ENCODE data around the gene HSD11B2. TPM values are rescaled to one million over a fixed set of nuclear protein-coding genes. Genes with fewer than 3 reads are reported as not detected.

Gene HSD11B2
- total RNA-seq, 1 donor from 2014 or later = 1.7 TPM

DNA sequence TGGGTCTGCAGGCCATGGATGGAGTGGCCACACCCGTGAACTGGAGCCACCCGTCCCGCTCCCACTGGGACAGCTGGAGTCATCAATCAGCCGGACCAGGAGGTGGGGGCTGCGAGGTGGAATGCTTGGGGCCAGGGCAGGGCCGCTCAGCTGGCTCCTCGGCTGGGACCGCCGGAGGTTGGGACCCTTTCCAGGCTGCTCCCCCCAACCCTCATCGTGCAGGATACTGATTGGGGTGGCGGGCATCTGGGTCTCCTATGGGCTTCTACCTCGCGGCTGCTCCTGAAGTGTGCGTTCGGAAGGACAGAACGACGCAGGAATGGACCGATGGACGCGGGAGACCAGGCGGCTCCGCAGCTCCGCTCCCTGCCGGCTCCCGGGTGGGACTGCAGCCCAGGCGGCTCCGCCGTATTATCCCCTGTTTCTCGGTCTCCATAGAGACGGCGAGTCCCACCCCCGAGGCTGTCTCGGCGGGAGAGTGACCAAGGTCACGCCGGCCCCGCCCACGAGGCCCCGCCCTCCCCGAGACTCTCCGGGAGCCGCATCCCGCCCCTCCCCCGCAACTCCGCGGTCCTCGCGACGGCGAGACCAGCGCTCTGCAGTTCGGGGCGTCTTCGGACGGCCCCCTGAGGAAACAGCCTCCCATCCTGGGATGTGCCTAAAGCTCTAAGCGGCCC lies 37.7 kb upstream of the HSD11B2 start, which contains the start of gene TPPP3:
TSS of gene TPPP3 (minus strand) at position 388 of the 677 bp plus-strand sequence. CDS start 2,387 bp downstream, outside the sequence.
- peak within 1 kb of the TSS; percentile 13 for H3K4me3 Mint-ChIP-seq (ENCODE audit: low read depth)
- no peaks in the 10 kb centered on the region for H3K9me3 Mint-ChIP-seq
- peak; percentile 32 for DNase-seq (ENCODE audit: low spot score)
- intact Hi-C loops (cut with micrococcal nuclease) = no loop called here
- H3K27me3 Mint-ChIP-seq (ENCODE audit: low read depth) = peaks cover 42% of the 10 kb centered on the region
- H3K27ac Mint-ChIP-seq = no peak within 1 kb of the TSS
- H3K4me1 Mint-ChIP-seq (ENCODE audit: low read depth) = peaks cover 4% of the 10 kb centered on the region
- H3K36me3 Mint-ChIP-seq (ENCODE audit: low read depth) = no peaks in the 10 kb centered on the region

DNA sequence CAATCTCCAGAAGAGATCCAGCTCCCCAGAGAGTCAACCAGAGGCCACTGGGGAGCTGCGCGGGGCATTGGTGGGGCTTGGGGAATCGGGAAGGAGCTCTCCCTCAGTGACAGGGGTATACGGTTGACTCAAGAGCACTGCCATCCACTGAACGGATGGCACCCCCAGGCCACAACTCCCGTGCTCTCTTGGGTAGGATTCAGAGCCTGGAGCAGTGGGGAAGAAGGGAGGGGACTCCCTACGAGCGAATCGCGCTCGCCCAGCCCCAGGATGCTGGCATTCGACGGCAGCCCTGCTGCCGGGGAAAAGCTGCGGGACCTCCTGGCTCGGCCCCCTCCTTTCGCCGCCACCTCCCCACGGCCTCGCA lies 37.1 kb upstream of the HSD11B2 start:
- Mint-ChIP-seq H3K27ac (no peak overlapping the region), H3K4me1 (ENCODE audit: low read depth) (peaks cover 4% of the 10 kb centered on the region), H3K36me3 (ENCODE audit: low read depth) (no peaks in the 10 kb centered on the region), H3K27me3 (ENCODE audit: low read depth) (peaks cover 42% of the 10 kb centered on the region), H3K9me3 (no peaks in the 10 kb centered on the region), H3K4me3 (ENCODE audit: low read depth) (peak overlapping the region; percentile 13)
- no peak for DNase-seq (ENCODE audit: low spot score)
- intact Hi-C loops (cut with micrococcal nuclease) = no loop called here

DNA sequence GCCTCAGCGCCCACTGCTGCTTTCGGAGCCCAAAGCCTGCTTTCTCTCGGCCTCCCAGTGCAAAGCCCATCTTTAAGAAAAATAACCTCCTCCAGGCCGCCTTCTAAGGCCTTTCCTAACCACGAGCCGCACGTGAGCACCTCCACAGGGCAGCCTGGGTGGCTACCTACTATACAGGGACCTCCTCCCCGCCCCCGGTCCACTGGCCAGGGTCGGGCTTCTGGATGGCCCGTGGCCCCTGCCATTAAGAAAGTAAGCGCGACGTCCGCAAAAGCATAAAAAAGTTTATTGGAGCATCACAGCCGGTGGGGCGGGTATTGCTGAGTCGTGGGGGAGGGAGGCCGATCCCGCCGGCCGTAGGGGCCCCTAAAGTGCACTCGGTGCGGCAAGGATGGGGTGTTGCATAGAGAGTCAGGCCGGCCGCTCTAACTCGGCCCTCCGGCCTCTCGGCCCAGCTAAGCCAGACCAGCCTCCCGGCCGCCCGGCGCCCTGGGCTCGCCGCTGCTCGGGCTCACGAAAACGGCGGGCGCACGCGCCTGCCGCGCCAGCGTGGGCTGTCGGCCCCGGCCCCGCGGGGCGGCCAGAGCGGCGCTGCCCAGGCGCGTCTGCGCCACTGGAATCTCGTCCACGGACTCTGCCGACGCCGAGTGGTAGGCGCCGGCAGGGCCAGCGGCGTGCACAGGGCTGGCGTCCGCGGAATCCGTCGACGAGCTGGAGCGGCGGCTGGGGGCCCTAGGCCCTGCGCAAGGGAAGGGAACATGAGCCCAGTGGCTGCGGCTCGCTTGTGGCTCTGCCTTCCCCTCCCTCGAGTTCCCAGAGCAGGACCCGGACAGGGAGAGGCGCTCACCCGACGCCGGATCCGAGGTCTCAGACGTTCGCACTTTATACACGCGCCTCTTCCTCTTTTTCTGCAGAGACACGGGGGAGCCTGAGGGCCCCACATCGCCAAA lies 36.5 kb upstream of the HSD11B2 start:
- DNase-seq (ENCODE audit: low spot score) = no peak
- Mint-ChIP-seq H3K9me3 (no peaks in the 10 kb centered on the region), H3K4me3 (ENCODE audit: low read depth) (peak overlapping the region; percentile 8), H3K27me3 (ENCODE audit: low read depth) (peaks cover 42% of the 10 kb centered on the region), H3K36me3 (ENCODE audit: low read depth) (no peaks in the 10 kb centered on the region), H3K27ac (no peak overlapping the region), H3K4me1 (ENCODE audit: low read depth) (peaks cover 4% of the 10 kb centered on the region)
- intact Hi-C loops (cut with micrococcal nuclease) = loop anchor here (5.0 kb wide), 1 partner anchor 132 kb away; no protein-coding TSS in a partner anchor

DNA sequence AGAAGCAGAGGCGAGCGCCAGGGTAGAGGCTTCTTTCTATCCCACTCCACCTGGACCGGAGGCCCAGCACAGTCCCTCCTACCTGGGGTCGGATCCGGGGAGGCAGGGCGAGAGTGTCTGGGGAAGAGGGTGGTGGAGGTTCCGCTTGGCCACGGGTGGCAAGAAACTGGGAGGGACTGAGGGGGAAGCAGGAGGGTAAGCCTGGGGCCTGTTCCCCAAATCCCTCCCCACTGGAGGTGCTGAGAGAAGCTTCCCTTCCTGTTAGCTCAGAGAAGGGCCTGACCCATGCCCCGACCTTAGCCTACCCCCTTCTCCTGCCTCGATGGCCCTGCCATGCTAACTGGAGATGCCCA lies 35.8 kb upstream of the HSD11B2 start:
- Mint-ChIP-seq H3K4me3 (ENCODE audit: low read depth) (no peak overlapping the region), H3K27ac (no peak overlapping the region), H3K27me3 (ENCODE audit: low read depth) (peaks cover 39% of the 10 kb centered on the region), H3K36me3 (ENCODE audit: low read depth) (no peaks in the 10 kb centered on the region), H3K9me3 (no peaks in the 10 kb centered on the region), H3K4me1 (ENCODE audit: low read depth) (peaks cover 4% of the 10 kb centered on the region)
- intact Hi-C loops (cut with micrococcal nuclease) = loop anchor here (5.0 kb wide), 1 partner anchor 133 kb away; no protein-coding TSS in a partner anchor
- no peak for DNase-seq (ENCODE audit: low spot score)

DNA sequence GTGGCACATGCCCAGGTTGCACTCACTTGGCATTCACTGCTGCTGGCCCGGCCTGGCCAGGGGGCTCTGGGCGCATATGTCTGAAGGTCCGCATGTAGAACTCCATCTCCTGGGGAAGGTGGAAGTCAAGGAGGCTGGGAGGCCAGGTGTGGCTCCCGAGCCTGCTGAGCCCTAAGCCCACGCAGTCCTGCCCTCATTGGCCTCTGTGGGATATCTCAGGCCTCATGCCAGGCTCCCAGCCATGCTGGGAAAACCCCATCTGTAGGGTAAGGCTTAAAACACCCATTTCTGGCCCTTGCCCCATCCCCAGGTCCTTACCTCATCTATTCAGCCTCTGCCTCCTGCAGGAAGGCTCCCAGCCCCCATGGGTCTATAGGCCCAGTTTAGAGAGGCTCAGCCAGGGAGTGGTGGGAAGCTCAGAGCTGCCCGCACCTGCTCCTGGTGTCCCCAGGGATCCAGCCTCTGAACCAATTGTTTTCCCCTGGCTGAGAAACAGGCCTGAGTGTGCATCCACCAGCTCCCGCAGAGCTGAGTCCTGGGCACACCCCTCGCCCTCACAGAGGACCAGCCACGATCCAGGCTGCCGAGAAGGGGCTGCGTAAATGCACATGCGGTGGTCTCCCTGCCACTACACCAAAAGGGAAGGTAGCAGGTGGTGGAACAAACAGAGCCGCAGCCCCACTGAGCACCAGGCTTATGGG lies 35.3 kb upstream of the HSD11B2 start:
- Mint-ChIP-seq H3K4me1 (ENCODE audit: low read depth) (peaks cover 4% of the 10 kb centered on the region), H3K27me3 (ENCODE audit: low read depth) (peaks cover 36% of the 10 kb centered on the region)

DNA sequence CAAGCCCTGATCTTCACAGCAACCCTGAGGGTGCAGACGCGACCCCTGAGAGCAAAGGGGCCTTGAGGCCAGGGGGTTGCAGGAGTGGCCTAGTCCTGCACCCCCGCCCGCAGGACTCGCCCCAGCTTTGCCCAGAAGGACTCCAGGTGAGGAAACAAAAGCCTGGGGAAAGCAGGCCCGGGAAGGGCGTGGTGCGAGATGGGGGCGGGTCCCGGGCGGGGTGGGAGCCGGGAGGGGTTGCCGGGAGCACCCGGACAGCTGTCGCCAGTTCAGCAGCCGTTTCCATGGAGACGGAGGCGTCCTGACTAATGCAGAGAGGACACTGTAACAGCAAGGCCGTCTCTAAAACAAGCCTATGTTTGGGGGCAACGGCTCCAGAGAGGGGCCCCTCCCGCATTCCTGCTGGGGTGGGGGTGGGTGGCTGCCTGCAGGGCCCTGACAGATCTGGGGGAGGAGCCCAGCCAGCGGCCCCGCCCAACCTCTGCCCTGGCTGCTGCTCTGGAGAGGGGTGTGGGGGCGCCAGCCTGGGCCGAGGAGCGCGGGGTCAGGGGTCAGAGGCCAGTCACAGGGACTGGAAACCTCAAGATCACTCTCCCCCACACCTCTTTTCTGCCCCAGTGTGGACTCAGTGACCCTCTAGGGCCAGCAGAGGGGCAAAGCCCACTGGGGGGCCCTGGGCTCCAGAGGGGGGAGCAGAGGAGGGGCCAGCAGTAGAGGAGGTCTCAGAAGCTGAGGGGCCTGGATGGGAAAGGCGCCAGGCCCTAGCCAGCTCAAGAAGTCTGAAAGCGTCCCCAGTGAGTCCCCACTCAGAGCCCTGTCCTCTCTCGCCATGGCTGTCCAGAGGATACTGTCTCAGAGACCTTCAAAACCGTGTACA lies 34.5 kb upstream of the HSD11B2 start:
- Mint-ChIP-seq H3K36me3 (ENCODE audit: low read depth) (no peaks in the 10 kb centered on the region), H3K4me3 (ENCODE audit: low read depth) (no peak overlapping the region), H3K27ac (no peak overlapping the region), H3K4me1 (ENCODE audit: low read depth) (peaks cover 4% of the 10 kb centered on the region), H3K9me3 (no peaks in the 10 kb centered on the region), H3K27me3 (ENCODE audit: low read depth) (peaks cover 34% of the 10 kb centered on the region)
- no peak for DNase-seq (ENCODE audit: low spot score)
- intact Hi-C loops (cut with micrococcal nuclease) = loop anchor here (5.0 kb wide), 1 partner anchor 134 kb away; no protein-coding TSS in a partner anchor

More for the DNA sequence above, 35.3 kb upstream of the HSD11B2 start:
- no peak for DNase-seq (ENCODE audit: low spot score)
- H3K9me3 Mint-ChIP-seq = no peaks in the 10 kb centered on the region
- H3K4me3 Mint-ChIP-seq (ENCODE audit: low read depth) = no peak overlapping the region
- no peaks in the 10 kb centered on the region for H3K36me3 Mint-ChIP-seq (ENCODE audit: low read depth)
- H3K27ac Mint-ChIP-seq = no peak overlapping the region
- intact Hi-C loops (cut with micrococcal nuclease) = loop anchor here (5.0 kb wide), 1 partner anchor 133 kb away; no protein-coding TSS in a partner anchor

DNA sequence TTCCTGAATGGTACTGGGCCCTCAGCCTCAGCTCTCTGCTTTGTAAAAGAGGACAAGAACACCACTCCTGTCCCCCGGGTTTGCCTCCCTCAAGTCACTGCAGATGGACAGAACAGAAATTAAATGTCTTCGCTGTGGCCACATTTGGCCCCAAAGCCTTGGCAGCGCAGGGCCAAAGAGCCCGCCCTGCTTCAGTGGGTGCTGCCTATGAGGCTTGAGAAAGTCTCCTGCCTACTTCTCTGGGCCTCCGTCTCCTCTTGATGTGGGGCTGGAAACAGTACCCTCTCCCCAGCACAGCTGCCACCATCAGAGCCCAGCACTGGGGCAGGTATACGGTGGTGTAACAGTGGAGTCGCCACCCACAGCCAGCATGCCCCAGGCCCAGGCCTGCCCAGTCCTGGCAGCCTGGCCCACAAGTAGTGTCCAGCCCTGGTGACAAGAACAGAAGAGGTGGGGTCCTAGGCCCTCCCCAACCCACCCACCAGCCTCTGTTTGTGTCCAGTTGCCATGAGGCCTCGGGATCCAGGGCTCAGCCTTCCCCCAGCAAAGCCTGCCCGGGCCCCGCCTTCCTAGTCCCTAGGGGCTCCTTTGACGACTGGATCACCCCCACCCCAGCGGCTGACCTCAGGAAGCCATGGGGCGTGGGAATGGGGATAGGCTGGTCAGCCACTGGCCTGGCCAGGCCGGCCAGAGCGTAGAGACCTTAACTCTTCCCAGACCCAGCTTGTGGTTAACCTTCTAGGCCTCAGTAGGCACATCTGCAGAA lies 33.7 kb upstream of the HSD11B2 start:
- DNase-seq (ENCODE audit: low spot score) = no peak
- Mint-ChIP-seq H3K4me1 (ENCODE audit: low read depth) (peaks cover 4% of the 10 kb centered on the region), H3K27ac (no peak overlapping the region), H3K36me3 (ENCODE audit: low read depth) (no peaks in the 10 kb centered on the region), H3K9me3 (no peaks in the 10 kb centered on the region), H3K27me3 (ENCODE audit: low read depth) (peaks cover 33% of the 10 kb centered on the region), H3K4me3 (ENCODE audit: low read depth) (no peak overlapping the region)
- intact Hi-C loops (cut with micrococcal nuclease) = loop anchor here (5.0 kb wide), 1 partner anchor 135 kb away; no protein-coding TSS in a partner anchor

DNA sequence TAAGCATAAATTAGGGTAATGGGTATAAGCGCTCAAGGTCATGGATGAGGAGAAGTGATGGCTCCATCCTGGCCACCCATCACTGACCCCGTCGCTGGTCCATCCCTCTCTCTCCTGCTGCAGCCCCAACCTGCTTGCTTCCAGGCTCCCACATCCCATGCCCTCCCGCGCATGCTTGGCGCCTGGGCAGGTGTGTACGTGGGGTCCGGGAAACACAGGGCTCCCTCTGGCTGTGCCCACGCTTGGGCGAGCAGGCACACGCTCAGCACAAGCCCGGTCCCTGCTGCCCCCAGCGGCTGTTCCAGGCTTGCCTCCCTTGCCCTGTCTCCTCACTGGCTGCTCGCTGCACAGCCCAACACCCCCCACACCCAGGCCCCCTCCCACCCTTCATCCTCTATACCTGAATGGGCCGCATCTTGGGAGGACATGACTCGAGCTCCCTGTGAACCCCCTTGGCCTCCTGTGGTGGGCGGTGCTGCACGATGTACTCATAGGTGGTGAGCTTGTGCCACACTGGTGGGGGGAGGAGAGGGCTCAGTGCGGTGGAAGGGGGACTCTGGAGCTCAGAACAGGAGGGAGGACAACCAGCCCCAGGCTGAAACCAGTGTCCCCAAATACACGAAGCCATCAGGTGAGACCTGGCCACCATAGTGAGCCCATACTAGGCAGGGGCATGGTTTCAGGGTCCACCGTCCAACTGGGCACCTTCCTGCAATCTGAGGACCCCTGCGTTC lies 32.9 kb upstream of the HSD11B2 start:
- Mint-ChIP-seq H3K4me3 (ENCODE audit: low read depth) (no peak overlapping the region), H3K27ac (no peak overlapping the region), H3K36me3 (ENCODE audit: low read depth) (no peaks in the 10 kb centered on the region), H3K9me3 (no peaks in the 10 kb centered on the region), H3K27me3 (ENCODE audit: low read depth) (peaks cover 29% of the 10 kb centered on the region), H3K4me1 (ENCODE audit: low read depth) (peaks cover 4% of the 10 kb centered on the region)
- intact Hi-C loops (cut with micrococcal nuclease) = loop anchor here (5.0 kb wide), 1 partner anchor 136 kb away; no protein-coding TSS in a partner anchor
- DNase-seq (ENCODE audit: low spot score) = no peak

DNA sequence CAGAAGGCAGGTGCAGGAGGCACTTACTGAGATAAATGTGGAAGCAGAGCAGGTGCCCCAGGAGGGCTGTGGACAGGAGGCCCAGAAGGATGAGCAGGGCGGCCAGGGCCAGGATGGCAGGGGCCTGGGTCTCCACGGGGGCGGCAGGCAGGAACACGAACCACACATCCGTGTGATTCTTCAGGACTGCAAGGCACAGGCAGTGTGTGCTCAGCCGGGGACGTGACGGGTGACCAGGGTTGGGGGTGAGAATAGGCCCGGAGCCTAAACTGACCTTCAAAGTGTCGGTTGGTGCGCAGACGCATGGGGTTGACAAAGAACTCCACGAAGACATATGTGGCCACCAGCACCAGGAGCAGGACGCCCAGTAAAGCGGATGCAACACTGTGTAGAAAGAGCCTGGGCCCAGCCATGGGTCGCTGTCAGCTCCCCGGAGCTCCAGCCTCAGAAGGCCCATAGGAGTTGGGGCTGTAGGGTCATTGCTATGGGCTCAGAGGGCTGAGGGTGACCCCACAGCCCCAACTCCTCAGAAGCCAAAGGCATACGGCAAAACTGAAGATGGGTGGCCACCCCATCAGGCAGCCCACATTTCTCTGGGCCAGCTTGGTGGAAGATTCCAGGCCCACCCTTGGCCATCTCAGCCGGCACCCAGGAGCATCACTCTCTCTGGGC lies 32.2 kb upstream of the HSD11B2 start:
- intact Hi-C loops (cut with micrococcal nuclease) = loop anchor here (1.0 to 5.0 kb wide), 2 partner anchors 119 to 136 kb away; partner anchors contain the start of gene PLEKHG4
- Mint-ChIP-seq H3K4me1 (ENCODE audit: low read depth) (peaks cover 4% of the 10 kb centered on the region), H3K27ac (no peak overlapping the region), H3K9me3 (no peaks in the 10 kb centered on the region), H3K4me3 (ENCODE audit: low read depth) (no peak overlapping the region), H3K27me3 (ENCODE audit: low read depth) (peaks cover 26% of the 10 kb centered on the region), H3K36me3 (ENCODE audit: low read depth) (no peaks in the 10 kb centered on the region)
- DNase-seq (ENCODE audit: low spot score) = no peak

DNA sequence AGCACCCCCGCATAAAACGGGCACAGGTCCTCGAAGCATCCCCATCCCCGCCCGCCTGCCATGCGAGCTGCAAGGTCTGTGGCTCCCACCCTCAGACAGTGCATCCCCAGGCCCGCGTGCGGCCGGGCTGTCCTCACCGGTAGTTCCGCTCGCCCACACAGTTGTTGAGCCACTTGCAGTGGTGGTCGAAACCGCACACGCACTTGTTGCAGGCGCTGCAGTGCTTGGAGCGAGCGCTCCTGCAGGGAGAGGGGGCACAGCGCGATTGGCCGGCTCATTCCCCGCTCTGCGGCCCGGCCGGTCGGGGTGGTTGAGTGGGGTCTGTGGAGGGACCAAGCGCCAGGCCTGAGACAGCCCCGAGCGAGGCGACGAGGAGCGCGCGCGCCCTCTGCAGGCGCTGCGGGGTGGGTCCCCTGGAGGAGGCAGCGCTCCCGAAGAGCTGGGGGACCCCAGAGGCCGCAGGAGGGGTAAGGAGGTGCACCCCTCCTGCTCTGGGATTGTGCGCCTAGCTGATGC lies 31.6 kb upstream of the HSD11B2 start:
- Mint-ChIP-seq H3K4me3 (ENCODE audit: low read depth) (no peak overlapping the region), H3K36me3 (ENCODE audit: low read depth) (no peaks in the 10 kb centered on the region), H3K4me1 (ENCODE audit: low read depth) (peaks cover under 1% of the 10 kb centered on the region), H3K27ac (no peak overlapping the region), H3K27me3 (ENCODE audit: low read depth) (peaks cover 21% of the 10 kb centered on the region), H3K9me3 (no peaks in the 10 kb centered on the region)
- intact Hi-C loops (cut with micrococcal nuclease) = loop anchor here (1.0 to 5.0 kb wide), 2 partner anchors 120 to 137 kb away; partner anchors contain the start of gene PLEKHG4
- peak; percentile 36 for DNase-seq (ENCODE audit: low spot score)

Measured in activated T-helper 2 cell treated with anti-CD3 and anti-CD28 coated beads, Interferon-gamma antibody, Interleukin-2, Interleukin-4, amounts not matched to agents 10 μg/mL and 5 μg/mL and 100 μg/mL, durations not matched to agents 14 hours and 24 hours and 36 hours (primary cell).